ENCODE results near the gene MRPL20. TPM values are rescaled to one million over a fixed set of nuclear protein-coding genes. Genes with fewer than 3 reads are reported as not detected.

MRPL20 gene
- total RNA-seq, 2 donors from 2014 or later = 143 to 174 TPM

DNA sequence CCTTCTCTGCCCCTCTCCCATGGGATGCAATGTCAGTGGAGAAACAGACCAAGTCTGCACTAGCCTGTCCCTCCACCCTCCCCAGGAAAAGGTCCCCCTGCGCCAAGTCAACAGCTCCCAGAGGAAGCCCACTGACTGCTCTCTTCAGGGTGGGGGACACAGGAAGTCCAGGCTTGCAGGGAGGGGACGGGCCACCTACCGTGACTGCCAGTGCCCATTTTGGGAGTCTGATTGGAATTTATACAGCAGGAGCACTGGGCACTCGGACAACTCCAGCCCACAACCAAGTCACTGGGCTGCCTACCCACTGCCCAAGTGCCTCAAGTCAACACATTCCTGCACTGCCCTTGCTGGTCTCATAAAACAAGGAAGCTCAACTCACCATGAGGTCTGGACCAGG lies 14.1 kb downstream of the MRPL20 start:
- no peaks in the 10 kb centered on the region for H3K9me3 ChIP-seq
- WGBS = 94% methylated on average over 4 of the region's 4 CpGs
- H3K4me1 ChIP-seq (replicated peaks) = peaks cover 5% of the 10 kb centered on the region
- H3K36me3 ChIP-seq = peaks cover 21 to 44% of the 10 kb centered on the region in 2 donors
- H3K27ac ChIP-seq = no peak overlapping the region
- TF ChIP-seq POLR2A (IDR thresholded peaks at IDR 0.05) = no peak
- TF ChIP-seq, protein P1, sequence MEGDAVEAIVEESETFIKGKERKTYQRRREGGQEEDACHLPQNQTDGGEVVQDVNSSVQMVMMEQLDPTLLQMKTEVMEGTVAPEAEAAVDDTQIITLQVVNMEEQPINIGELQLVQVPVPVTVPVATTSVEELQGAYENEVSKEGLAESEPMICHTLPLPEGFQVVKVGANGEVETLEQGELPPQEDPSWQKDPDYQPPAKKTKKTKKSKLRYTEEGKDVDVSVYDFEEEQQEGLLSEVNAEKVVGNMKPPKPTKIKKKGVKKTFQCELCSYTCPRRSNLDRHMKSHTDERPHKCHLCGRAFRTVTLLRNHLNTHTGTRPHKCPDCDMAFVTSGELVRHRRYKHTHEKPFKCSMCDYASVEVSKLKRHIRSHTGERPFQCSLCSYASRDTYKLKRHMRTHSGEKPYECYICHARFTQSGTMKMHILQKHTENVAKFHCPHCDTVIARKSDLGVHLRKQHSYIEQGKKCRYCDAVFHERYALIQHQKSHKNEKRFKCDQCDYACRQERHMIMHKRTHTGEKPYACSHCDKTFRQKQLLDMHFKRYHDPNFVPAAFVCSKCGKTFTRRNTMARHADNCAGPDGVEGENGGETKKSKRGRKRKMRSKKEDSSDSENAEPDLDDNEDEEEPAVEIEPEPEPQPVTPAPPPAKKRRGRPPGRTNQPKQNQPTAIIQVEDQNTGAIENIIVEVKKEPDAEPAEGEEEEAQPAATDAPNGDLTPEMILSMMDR (IDR thresholded peaks at IDR 0.05) = no peak
- no peak for TF ChIP-seq POLR2AphosphoS5 (IDR thresholded peaks at IDR 0.05)
- intact Hi-C loops (cut with DNase I) = no loop called here
- no peak for DNase-seq (ENCODE audit: low spot score)
- H3K4me3 ChIP-seq = no peak overlapping the region
- H3K27me3 ChIP-seq (replicated peaks; ENCODE audit: insufficient read depth) = no peaks in the 10 kb centered on the region

DNA sequence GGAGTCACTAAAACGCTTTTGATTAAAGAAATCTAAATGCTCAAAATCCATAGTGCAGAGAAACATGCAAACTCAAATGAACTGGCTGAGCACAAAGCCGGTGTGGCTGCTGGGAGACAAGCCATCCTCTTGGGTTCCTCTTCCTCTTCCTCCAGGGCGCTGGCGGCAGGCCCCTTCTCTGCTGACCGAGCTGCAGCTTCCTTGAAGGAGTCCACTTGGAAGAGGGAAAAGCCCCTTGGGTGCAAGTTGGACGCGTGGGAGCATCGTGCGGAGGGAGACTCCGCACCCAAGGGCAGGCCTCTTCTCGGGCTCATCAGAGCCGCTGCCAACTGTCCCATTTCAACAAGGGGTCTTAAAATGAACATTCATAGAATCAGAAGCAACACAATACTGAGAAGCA lies 15.9 kb downstream of the MRPL20 start:
- Histone ChIP-seq H3K9me3 (no peaks in the 10 kb centered on the region), H3K4me1 (replicated peaks) (no peaks in the 10 kb centered on the region), H3K27ac (no peak overlapping the region), H3K27me3 (replicated peaks; ENCODE audit: insufficient read depth) (no peaks in the 10 kb centered on the region), H3K4me3 (no peak overlapping the region), H3K36me3 (peaks cover 32 to 52% of the 10 kb centered on the region in 2 donors)
- 83% methylated on average over 12 of the region's 12 CpGs for WGBS
- intact Hi-C loops (cut with DNase I) = no loop called here
- no peak for DNase-seq (ENCODE audit: low spot score)
- TF ChIP-seq POLR2AphosphoS5 (IDR thresholded peaks at IDR 0.05) (no peak), POLR2A (IDR thresholded peaks at IDR 0.05) (no peak)
- TF ChIP-seq, protein P1 (IDR thresholded peaks at IDR 0.05) = no peak

DNA sequence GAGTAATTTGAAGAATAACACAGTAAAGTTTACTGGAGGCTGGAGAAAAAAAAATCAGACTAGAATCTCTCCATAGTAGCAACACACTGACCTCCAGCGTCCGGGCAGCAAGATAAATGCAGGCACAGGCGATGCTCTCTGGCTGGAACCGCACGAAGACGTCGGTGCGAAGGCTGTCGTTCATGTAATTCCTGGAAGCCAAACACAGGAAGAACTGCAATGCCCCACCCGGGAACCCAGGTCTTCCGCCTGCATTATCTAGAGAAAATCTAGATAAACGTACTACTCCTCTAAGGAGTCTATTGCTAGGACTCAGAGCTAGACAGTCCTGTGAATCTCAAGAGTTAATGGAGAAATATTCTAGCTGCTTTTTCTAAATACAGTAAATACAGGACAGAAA lies 16.4 kb downstream of the MRPL20 start:
- TF ChIP-seq POLR2A (IDR thresholded peaks at IDR 0.05) (no peak), POLR2AphosphoS5 (IDR thresholded peaks at IDR 0.05) (no peak)
- Histone ChIP-seq H3K4me3 (no peak overlapping the region), H3K9me3 (no peaks in the 10 kb centered on the region), H3K36me3 (peaks cover 37 to 57% of the 10 kb centered on the region in 2 donors), H3K27me3 (replicated peaks; ENCODE audit: insufficient read depth) (no peaks in the 10 kb centered on the region), H3K27ac (no peak overlapping the region), H3K4me1 (replicated peaks) (no peaks in the 10 kb centered on the region)
- intact Hi-C loops (cut with DNase I) = no loop called here
- WGBS = 91% methylated on average over 12 of the region's 12 CpGs
- no peak for DNase-seq (ENCODE audit: low spot score)

DNA sequence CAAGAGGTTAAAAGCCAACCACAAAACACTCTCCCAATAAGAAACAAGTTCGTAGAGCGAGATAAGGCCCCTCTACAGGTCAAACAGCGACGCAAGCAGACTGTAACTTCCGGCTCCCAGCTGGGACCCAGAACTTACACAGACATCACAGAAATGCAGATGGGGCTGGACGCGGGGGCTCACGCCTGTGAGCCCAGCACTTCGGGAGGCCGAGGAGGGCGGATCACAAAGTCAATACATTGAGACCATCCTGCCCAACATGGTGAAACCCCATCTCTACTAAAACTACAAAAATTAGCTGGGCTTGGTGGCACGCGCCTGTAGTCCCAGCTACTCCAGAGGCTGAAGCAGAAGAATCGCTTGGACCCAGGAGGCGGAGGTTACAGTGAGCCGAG lies 19.0 kb downstream of the MRPL20 start:
- DNase-seq (ENCODE audit: low spot score) = no peak
- Histone ChIP-seq H3K27ac (no peak overlapping the region), H3K27me3 (replicated peaks; ENCODE audit: insufficient read depth) (no peaks in the 10 kb centered on the region), H3K9me3 (no peaks in the 10 kb centered on the region), H3K4me3 (no peak overlapping the region), H3K4me1 (replicated peaks) (no peaks in the 10 kb centered on the region), H3K36me3 (peaks cover 36 to 49% of the 10 kb centered on the region in 2 donors)
- intact Hi-C loops (cut with DNase I) = no loop called here
- 93% methylated on average over 16 of the region's 16 CpGs for WGBS
- TF ChIP-seq, protein P1 (IDR thresholded peaks at IDR 0.05) = no peak
- no peak for TF ChIP-seq POLR2A (IDR thresholded peaks at IDR 0.05)
- no peak for TF ChIP-seq POLR2AphosphoS5 (IDR thresholded peaks at IDR 0.05)

DNA sequence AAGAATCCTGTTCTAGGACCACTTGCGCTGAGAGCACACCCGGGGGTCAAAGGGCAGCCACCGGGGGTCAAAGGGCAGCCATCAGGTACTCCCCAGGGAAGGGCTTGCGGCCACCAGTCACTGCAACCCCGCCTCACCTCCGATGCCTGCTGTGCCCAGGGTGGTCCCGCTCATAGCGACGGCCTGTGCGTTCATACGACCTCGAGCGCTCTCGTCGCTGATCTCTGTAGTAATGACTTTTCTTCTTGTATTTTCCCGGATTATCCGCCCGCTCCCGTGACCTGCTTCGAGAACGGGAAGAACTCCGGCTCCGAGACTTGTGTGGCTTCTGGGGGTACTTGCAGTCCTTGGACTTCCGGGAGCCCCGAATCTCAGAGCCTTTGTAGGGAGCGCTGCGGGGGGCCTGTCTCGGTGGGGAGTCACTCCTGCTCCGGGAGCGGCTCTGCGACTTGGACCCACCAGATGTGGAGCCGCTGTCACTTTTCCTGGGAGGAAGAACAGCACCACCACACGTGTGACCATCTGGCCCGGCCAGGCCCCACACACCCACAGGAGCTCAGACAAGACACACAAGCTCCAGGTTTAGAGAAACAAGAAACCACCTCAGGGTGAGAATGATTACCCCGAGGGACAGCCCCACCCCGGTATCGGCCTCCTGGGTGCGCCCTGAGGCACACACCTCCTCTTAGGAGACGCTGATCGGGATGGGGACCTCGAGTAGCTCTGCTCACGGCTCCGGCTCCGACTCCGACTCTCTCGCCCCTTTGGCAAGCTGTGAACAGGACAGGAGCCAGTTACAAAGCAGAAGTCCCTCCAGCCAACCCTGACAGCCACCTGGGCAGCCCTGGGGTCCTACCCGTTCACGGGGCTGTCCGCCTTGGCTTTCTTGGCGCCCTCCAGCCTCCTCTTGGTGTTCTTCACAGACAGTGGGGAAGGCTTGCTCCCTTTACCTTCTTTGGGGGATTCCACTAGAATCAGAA lies 19.7 kb downstream of the MRPL20 start:
- H3K36me3 ChIP-seq = peaks cover 31 to 42% of the 10 kb centered on the region in 2 donors
- no peaks in the 10 kb centered on the region for H3K27me3 ChIP-seq (replicated peaks; ENCODE audit: insufficient read depth)
- H3K9me3 ChIP-seq = no peaks in the 10 kb centered on the region
- no peak overlapping the region for H3K27ac ChIP-seq
- intact Hi-C loops (cut with DNase I) = no loop called here
- no peak overlapping the region for H3K4me3 ChIP-seq
- no peaks in the 10 kb centered on the region for H3K4me1 ChIP-seq (replicated peaks)
- 95% methylated on average over 50 of the region's 50 CpGs for WGBS
- TF ChIP-seq POLR2A (IDR thresholded peaks at IDR 0.05) (no peak), POLR2AphosphoS5 (IDR thresholded peaks at IDR 0.05) (no peak)
- TF ChIP-seq, protein P1 (IDR thresholded peaks at IDR 0.05) = no peak
- no peak for DNase-seq (ENCODE audit: low spot score)
